SU-DHL-6 (cell line): Measurements from ENCODE around the gene SLC9A9.

Experiments used
- H2AFZ ChIP-seq: fragments of 200-600 bp; sonication (generic); 2 replicates; pipeline ENCODE4 v1.6.1; 2014; ENCODE audit warnings: low read depth, mild to moderate bottlenecking, moderate library complexity, mixed read lengths, antibody characterized with exemption, low read length; ENCODE audit not compliant: severe bottlenecking
- H3F3A ChIP-seq: fragments of 200-600 bp; shearing (Covaris generic); 2 replicates; pipeline ENCODE4 v1.6.0; 2016; ENCODE audit warnings: antibody characterized with exemption, mild to moderate bottlenecking; ENCODE audit not compliant: insufficient read depth
- H3K27ac ChIP-seq: fragments of 200-600 bp; sonication (generic); 2 replicates; pipeline ENCODE4 v1.5.1; 2016; ENCODE audit warnings: low read depth, mild to moderate bottlenecking, low read length, moderate library complexity, mixed read lengths
- H3K27me3 ChIP-seq: fragments of 200-600 bp; sonication (generic), shearing (Covaris generic); 2 replicates; pipeline ENCODE4 v1.6.0; 2014; ENCODE audit warnings: mild to moderate bottlenecking, low read length
- H3K36me3 ChIP-seq: fragments of 200-600 bp; sonication (generic); 2 replicates; pipeline ENCODE4 v1.6.1; 2014; ENCODE audit warnings: mild to moderate bottlenecking, low read length, mixed read lengths
- H3K4me2 ChIP-seq: fragments of 300-600, 200-600 bp; shearing (Covaris generic), sonication (generic); 2 replicates; pipeline ENCODE4 v1.6.0; 2014; ENCODE audit warnings: low read length, low read depth, mild to moderate bottlenecking; ENCODE audit not compliant: poor library complexity, severe bottlenecking
- H3K4me3 ChIP-seq: fragments of 200-600 bp; sonication (generic); 2 replicates; pipeline ENCODE4 v1.5.1; 2014; ENCODE audit warnings: antibody characterized with exemption, low read length, mild to moderate bottlenecking, mixed read lengths; ENCODE audit not compliant: insufficient read depth, poor library complexity, severe bottlenecking
- H3K79me2 ChIP-seq: fragments of 200-600 bp; sonication (generic); 2 replicates; pipeline ENCODE4 v1.6.1; 2014; ENCODE audit warnings: mild to moderate bottlenecking, low read length, moderate library complexity; ENCODE audit not compliant: insufficient read depth
- H3K9ac ChIP-seq: fragments of 200-600 bp; sonication (generic); 2 replicates; pipeline ENCODE4 v1.7.0; 2014; ENCODE audit warnings: mild to moderate bottlenecking, low read length
- H3K9me2 ChIP-seq: fragments of 200-600 bp; sonication (generic); replicated peaks from 2 replicates; pipeline ENCODE4 v1.6.1; 2014; ENCODE audit warnings: low read length; ENCODE audit not compliant: insufficient read depth
- H3K9me3 ChIP-seq: fragments of 200-600 bp; sonication (generic); 2 replicates; pipeline ENCODE4 v1.6.1; 2014; ENCODE audit warnings: low read length, mixed read lengths; ENCODE audit not compliant: insufficient read depth
- H4K20me1 ChIP-seq: fragments of 200-600 bp; sonication (generic); 2 replicates; pipeline ENCODE4 v1.6.1; 2014; ENCODE audit warnings: low read depth, mild to moderate bottlenecking, antibody characterized with exemption, low read length, moderate library complexity, mixed read lengths
- EZH2phosphoT487 ChIP-seq: fragments of 200-600 bp; sonication (generic), shearing (Covaris generic); conservative IDR thresholded peaks from 2 replicates; pipeline ENCODE4 v1.6.1; 2018; ENCODE audit warnings: mild to moderate bottlenecking, antibody characterized with exemption, low read length, moderate library complexity, mixed read lengths
- TF ChIP-seq, protein P1 (sequence below): fragments of 200-600 bp; sonication (generic); IDR thresholded peaks from one replicate; pipeline ENCODE4 v1.5.1; 2017; ENCODE audit warnings: antibody characterized with exemption, mild to moderate bottlenecking, low read length, moderate library complexity; ENCODE audit not compliant: insufficient read depth, poor library complexity, severe bottlenecking

SLC9A9 gene

DNA sequence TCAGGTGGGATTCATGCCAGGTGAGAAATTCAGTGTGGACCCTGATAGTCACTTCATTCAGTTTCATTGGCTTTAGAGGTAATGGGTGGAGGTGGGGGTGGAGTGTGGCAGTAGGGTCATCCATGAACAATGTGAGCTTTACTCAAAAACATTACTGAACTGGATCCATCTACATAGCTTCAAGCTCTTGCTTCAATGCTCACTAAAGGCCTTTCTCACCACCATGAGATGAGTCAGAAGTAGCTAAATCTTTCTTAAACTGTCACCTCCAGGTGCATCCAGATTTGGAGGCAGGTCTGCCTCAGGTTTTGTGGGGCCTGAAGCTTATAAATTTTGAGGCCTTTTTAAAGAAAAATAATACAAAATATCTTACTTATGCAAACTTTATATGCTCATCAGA is 365.1 kb downstream of the SLC9A9 start:
- H3F3A ChIP-seq: no peaks in the 10 kb centered on the region
- H4K20me1 ChIP-seq: no peaks in the 10 kb centered on the region
- H3K36me3 ChIP-seq: no peaks in the 10 kb centered on the region
- no peaks in the 10 kb centered on the region for H3K27me3 ChIP-seq
- no peak overlapping the region for H3K4me2 ChIP-seq
- H3K27ac ChIP-seq: no peak overlapping the region
- H3K9ac ChIP-seq: no peak overlapping the region
- H3K9me3 ChIP-seq: no peaks in the 10 kb centered on the region
- H2AFZ ChIP-seq: no peak overlapping the region
- H3K4me3 ChIP-seq: no peak overlapping the region
- no peaks in the 10 kb centered on the region for H3K79me2 ChIP-seq
- no peaks in the 10 kb centered on the region for H3K9me2 ChIP-seq
- TF ChIP-seq, protein P1, sequence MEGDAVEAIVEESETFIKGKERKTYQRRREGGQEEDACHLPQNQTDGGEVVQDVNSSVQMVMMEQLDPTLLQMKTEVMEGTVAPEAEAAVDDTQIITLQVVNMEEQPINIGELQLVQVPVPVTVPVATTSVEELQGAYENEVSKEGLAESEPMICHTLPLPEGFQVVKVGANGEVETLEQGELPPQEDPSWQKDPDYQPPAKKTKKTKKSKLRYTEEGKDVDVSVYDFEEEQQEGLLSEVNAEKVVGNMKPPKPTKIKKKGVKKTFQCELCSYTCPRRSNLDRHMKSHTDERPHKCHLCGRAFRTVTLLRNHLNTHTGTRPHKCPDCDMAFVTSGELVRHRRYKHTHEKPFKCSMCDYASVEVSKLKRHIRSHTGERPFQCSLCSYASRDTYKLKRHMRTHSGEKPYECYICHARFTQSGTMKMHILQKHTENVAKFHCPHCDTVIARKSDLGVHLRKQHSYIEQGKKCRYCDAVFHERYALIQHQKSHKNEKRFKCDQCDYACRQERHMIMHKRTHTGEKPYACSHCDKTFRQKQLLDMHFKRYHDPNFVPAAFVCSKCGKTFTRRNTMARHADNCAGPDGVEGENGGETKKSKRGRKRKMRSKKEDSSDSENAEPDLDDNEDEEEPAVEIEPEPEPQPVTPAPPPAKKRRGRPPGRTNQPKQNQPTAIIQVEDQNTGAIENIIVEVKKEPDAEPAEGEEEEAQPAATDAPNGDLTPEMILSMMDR: no peak
- no peak for TF ChIP-seq EZH2phosphoT487

DNA sequence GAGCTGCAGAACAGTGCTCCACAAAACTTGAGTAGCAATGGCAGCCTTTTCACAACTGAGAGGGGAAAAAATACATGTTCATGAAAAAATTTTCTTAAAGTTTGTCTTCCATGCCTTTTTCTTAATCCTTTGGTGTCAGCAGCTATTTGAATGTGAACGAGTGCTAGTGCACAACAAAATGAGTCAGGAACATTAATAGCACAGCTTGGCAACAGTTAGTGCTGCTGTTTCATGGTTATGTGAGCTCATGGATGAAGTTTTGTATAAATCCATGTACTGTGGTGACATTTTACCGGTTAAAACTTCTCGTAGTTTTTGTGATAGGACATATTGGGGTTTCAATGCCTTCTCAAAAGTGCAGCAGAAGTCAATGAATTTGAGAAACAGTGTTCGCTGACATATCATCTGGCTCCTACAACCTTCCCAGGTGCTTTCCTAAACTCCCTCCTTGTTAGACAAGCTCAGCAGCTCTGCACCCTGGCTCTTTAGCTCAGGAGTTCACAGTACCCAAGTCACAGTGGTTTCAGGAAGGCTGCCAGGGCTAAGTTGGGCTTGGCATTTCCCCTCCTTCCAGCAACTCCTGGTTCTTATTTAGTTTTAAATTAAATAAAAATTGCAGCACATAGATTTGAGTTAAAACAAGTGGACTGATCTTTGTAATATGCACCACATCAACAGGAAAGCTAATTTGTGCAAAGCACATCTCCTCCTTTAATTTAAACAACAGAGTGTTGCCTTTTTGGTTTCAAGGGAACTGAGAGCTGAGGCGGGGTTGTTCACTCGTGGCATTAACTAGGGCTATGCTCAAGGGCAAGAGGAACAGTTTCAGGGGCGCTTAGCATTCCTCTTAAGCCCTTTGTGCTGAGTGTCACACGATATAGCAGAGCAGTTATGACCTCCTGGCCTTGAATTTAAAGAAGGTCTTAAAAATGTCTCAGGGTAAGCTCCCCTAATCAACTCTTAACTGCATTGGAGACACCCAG is 365.9 kb downstream of the SLC9A9 start:
- Histone ChIP-seq H4K20me1 (no peaks in the 10 kb centered on the region), H3K4me2 (no peak overlapping the region), H2AFZ (no peak overlapping the region), H3K4me3 (no peak overlapping the region), H3K27me3 (no peaks in the 10 kb centered on the region), H3K9me2 (no peaks in the 10 kb centered on the region), H3K79me2 (no peaks in the 10 kb centered on the region), H3K9ac (no peak overlapping the region), H3F3A (no peaks in the 10 kb centered on the region), H3K27ac (no peak overlapping the region), H3K9me3 (no peaks in the 10 kb centered on the region), H3K36me3 (no peaks in the 10 kb centered on the region)
- TF ChIP-seq, protein P1: no peak
- TF ChIP-seq EZH2phosphoT487: no peak

DNA sequence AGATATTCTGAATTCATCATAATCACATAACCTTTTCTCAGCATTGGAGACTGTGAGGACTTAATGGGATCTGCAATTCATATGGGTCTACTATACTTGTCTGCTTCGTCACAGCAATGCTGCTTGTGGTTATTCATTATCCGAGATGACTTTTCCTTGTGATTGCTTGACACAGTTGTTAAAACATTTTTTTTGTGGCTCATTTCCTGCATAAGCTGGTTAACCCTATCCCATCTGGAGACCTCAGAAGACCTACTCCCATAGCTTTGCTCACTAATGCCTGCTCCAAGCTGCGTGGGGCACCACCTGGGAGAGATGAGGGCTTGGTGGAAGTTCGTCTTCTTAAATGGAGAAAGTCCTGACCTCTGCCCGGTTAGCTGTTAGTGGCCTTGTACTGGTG is 367.9 kb downstream of the SLC9A9 start:
- no peak overlapping the region for H3K4me2 ChIP-seq
- H2AFZ ChIP-seq: no peak overlapping the region
- H3K79me2 ChIP-seq: no peaks in the 10 kb centered on the region
- no peak overlapping the region for H3K4me3 ChIP-seq
- H3K27ac ChIP-seq: no peak overlapping the region
- H3K9me2 ChIP-seq: no peaks in the 10 kb centered on the region
- H3F3A ChIP-seq: no peaks in the 10 kb centered on the region
- no peaks in the 10 kb centered on the region for H4K20me1 ChIP-seq
- no peaks in the 10 kb centered on the region for H3K27me3 ChIP-seq
- TF ChIP-seq, protein P1: no peak
- no peak for TF ChIP-seq EZH2phosphoT487
- no peaks in the 10 kb centered on the region for H3K9me3 ChIP-seq
- H3K9ac ChIP-seq: no peak overlapping the region
- H3K36me3 ChIP-seq: no peaks in the 10 kb centered on the region
